KBM-7 (cell line): ENCODE data around the gene MAP2K4.

ENCODE experiments used
- DNase-seq: peaks from one replicate; pipeline ENCODE4 v3.0.0-alpha.2; 2015
- in situ Hi-C: fragments of 300-500 bp; cut with MboI; formaldehyde crosslinking; loops from 2 replicates; pipeline ENCODE4 v1.14.3; 2020; ENCODE audit warnings: low sequenced_read_pairs, low pct_unique_long_range_greater_than_20kb, mixed read lengths

Gene MAP2K4

DNA sequence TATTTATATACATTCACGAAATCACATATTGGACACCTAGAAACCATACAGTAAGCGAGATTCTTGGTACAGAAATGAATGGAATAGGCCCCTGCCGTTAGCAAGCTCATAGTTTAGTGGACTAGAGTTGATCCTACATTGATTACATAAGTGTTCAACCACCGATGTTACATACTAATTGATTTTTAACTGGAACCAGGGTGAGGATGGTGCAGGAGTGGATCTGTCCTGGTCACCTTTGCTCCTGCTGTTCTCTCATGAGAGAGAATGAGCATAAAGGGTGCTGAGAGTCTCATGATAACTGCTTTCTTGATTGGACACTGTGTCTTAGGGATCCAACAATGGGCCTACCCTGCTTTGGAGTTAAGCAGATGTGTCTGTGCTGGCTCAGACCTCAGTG is 13.9 kb downstream of the MAP2K4 start:
- in situ Hi-C loops = no loop called here
- DNase-seq = no peak

DNA sequence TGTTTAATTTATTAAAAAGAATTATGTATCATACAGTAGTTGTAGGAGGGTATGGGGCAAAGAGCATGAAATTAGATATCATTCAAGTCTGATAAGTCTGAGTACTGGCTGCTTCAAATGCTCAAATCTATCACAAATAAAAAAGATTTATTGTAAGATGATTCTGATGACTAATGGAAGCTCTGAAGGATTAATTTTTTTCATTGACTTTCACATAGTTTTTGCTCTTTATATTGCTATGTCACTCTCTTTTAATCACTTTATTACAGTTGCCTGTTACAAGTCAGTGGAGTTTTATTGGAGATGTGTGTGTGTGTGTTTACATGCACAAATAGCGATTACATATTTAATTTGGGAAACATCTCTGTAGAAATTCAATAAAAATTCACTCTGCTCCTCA is 15.0 kb downstream of the MAP2K4 start:
- no peak for DNase-seq

DNA sequence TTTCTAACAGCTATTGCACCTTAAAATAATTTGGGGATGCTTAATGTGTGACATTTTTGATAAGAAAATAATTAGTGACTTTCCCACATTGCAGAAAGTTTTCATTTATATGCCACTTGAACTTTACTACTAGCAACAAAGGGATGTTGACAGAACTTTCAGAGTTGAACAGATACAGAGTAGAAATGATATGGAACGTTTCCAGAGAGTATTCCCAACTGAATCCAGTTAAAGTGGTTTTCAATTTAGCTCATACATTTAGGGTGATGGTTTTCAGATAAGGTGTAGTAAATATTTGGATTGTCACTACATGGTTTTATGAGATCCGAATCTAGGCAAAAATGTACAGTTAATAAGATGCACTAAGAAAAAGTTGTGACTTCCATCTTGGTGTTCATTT is 17.3 kb downstream of the MAP2K4 start:
- DNase-seq = no peak
- in situ Hi-C loops = no loop called here

More for the DNA sequence above, 15.0 kb downstream of the MAP2K4 start:
- in situ Hi-C loops = no loop called here

DNA sequence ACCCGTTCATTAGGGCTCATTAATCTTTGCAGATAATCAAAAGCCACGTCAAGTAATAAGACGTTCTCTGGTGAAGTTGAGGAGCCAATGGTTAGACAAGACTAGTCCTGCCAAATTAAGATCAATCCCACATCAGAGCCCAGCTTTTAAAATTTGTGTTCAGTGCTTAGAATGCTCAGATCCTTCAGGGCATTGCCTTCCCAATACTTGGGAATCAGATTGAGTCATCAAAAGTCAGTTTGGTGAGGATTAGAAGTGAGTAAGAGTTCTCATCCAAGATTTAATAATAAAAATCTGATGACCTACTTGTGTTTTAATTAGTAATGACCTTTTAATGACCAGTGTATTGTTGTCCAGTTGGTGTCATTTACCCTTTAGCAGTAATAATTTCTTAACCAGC is 19.8 kb downstream of the MAP2K4 start:
- in situ Hi-C loops = no loop called here
- DNase-seq = no peak

DNA sequence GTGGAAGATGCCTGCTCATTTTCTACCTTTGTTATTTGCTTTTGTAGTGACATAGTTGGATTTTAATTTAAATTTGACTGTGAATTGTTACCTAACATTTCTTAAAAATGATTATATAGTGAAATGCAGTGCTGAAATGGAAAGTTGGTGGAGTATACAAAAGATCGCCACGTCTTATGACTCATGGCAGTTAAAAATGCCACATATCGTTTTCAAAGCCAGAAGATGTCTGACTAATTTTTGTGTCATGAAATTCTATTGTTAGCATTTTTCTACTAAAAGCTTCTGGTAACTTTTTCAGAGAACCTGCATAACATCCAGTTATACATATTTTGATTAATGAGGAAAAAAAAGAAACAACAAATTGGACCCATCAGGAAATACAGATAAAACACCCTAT is 20.6 kb downstream of the MAP2K4 start:
- in situ Hi-C loops = no loop called here
- no peak for DNase-seq

DNA sequence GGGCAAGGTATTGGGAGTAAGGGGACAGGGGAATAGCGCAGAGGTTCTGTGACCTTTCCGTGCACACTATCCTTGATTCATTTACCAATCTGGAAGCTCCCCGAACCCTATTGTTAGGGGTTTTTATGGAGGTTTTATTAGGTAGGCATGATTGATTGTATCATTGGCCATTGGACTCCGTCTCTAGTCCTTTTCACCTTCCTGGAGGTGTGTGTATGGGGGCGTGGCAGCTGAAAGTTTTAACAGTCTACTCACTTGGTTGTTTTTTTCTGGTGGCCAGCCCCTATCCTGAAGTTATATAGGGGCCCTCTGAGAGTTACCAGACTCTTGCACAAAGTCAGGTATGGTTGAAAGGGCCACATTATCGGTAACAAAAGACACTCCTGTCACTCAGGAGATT is 23.0 kb downstream of the MAP2K4 start:
- no peak for DNase-seq
- in situ Hi-C loops = no loop called here

DNA sequence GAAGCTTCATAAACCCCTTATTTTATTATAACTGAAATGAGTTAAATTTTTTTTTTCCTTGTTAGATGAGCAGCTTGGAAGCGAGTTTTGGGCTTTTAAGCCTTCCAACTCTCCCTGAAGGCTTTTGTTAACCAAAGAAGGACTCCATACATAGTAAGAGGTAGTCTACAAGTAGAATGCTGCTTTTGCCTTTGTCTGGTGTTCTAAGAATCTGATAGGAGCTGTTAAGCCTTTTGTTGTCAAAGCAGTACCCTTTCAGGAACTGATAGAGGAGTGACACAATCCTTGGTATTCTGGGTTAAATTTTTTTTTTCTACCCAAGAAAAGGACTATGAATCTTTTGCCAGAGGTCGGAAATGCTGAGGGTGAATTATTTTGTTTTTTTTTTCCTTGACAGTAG is 26.1 kb downstream of the MAP2K4 start:
- in situ Hi-C loops = no loop called here
- DNase-seq = no peak

DNA sequence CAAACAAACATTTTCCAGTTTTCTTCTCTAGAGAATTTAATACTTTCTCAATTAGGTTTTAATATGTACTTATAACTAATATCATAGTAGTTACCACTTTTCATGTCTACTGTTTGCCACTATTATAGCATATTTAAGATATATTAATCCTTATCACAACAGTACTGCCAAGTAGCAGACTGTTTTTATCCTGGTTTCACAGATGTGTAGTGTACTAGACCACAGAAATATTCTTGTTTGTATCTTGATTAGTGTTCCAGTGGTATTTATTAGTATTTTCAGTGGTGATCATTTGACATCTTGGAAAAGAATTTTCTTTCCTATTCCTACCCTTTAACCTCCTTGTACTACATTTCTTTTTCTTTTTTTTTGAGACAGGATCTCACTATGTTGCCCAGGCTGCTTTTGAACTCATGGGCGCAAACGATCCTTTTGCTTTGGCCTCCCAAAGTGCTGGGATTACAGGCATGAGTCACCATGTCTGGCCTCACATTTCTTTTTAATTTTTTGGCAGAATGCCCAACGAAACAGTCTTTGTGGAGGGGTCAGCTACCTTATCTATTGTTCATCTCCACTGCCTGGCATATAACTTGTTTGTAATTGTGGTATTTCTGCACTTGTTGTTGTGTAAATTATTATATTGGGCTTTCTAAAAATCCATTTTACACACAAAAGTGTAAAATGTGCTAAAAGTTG is 27.2 kb downstream of the MAP2K4 start:
- DNase-seq = no peak
- in situ Hi-C loops = no loop called here

DNA sequence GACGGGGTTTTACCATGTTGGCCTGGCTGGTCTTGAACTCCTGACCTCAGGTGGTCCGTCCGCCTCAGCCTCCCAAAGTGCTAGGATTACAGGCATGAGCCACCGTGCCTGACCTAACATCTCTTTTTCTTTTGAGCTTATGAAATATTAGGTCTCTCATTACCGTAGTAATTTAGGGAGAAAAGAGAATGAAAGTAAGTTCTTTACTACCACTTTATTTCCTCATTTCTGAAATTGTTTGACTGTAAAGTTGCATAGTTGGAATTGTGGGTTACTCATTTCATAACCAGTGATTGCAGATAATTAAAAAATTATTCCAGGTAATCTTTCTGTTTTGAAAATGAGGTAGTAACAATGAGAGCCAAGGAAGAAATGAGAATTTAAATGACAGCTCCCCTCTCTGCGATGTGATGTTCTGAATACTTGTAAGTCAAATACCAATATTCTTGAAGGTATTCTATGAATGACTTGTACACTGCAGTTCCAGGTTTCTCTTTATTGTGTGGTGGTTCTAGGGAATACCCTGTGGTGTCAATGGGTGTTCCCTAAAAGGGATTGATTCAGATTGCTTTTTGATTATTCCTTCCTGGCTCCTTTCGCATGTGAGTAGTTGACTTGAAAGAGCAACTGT is 28.3 kb downstream of the MAP2K4 start:
- in situ Hi-C loops = no loop called here
- no peak for DNase-seq

DNA sequence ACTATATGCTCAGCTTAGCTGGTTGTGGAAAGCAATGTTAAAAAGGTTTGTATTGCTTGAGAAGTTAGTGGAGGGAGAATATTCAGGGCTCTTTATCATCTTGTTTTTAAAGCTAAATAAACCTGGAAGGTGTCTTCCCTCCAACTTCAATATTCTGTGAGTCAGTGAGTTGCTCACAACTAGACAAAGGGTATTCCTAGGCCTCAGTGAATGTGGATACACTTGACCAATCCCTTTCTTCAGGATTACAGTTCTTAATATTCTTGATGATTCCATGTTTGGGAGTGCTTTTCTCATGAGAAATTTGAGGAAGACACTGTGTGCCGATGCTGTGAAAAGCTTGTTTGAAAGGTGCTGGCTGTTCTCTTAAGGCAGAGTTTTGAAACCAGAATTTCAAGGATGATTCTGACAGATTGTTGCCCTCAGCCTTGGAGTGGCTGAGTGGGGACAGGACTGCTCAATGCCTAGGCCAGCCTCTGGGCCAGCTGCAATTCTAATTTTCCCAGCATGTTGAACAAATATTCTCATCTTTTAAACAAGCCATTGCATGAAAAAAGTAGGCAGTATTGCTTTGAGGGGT is 30.1 kb downstream of the MAP2K4 start:
- in situ Hi-C loops = no loop called here

DNA sequence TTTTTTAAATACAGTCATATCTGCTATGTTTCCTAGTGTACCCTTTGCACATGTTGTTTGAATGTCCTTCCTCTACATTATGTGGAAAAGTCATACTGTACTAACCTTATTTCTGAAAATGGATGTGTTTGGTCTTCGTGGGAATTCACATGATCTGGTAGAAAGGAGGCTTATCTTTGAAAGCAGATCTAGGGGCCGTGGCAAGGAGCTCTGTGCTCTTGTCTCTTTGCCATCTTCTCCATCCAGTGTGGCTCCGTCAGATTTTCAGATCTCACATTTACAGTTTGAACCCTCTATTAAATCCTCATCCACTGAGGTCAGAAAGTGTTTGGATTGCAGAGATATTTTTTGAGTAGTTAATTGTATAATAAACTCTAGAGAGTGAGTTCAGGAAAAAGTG is 32.9 kb downstream of the MAP2K4 start:
- in situ Hi-C loops = no loop called here
- peak; percentile 13 for DNase-seq

More for the DNA sequence above, 30.1 kb downstream of the MAP2K4 start:
- DNase-seq = no peak

DNA sequence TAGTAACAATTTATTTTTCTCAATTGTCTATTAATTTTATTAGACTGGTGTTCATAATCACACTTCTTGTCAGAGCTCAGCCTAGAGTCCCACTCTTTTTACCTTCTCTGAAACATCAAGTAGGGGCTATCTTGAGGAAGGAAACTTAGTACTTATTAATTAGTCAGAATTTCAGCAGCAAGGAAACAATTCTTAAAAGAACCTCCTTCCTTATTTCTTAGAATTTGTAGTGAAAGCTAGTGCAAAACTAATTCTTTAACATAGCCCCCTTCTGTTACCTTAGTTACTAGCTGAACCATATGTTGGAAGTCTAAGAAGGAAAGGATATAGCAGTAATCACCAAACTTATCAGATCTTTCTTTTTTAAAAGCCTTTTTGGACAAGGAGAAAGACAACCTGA is 35.2 kb downstream of the MAP2K4 start:
- in situ Hi-C loops = no loop called here
- DNase-seq = peak; percentile 11

DNA sequence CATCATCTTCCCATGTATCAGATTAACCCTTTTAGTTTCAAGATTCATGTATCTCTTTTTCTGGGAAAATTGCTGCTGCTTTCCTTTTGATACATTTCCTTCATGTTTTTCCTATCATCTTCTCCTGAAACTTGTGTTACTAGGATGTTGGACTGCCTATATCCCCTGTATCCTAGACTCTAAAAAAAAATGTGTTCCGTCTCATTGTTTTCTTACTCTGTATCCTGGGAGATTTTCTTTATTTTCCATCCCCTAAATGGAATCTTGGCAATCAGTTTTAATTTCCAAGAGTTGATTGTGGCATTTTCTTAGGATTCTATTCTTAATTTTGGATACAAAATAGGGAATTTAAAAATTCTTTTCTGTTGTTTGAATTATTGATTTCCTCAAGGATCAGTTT is 36.8 kb downstream of the MAP2K4 start:
- in situ Hi-C loops = no loop called here
- no peak for DNase-seq

DNA sequence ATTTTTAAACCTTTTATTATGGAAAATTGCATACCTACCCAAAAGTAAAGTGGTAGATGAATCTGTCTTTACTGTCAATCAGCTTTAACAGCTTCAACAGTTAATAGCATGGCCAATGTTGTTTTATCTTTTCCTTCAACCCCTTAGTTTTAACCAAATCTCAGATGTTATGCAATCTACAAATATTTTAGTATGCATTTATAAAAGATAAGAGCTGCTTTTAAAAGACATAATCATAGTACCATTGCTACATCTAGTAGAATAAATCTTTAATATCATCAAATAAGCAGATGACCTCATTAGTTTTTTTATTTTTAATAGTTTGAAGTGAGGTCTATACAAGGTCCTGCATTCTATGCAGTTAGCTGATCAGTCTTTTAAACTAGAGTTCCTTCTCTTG is 37.9 kb downstream of the MAP2K4 start:
- in situ Hi-C loops = no loop called here
- no peak for DNase-seq

DNA sequence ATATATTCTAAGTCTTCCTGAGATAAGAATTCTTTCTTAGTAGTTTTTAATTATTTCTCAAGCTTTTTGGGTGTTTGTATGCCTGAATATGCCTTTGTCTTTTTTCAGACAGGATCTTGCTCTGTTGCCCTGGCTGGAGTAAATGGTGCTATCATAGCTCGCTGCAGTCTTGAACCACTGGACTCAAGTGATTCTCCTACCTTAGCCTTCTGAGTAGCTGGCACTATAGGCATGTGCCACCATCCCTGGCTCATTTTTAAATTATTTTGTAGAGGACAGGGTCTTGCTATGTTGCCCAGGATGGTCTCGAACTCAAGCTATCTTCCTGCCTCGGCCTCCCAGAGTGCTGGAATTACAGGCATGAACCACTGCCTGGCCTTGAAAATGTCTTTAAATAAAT is 41.6 kb downstream of the MAP2K4 start:
- in situ Hi-C loops = no loop called here
- no peak for DNase-seq

DNA sequence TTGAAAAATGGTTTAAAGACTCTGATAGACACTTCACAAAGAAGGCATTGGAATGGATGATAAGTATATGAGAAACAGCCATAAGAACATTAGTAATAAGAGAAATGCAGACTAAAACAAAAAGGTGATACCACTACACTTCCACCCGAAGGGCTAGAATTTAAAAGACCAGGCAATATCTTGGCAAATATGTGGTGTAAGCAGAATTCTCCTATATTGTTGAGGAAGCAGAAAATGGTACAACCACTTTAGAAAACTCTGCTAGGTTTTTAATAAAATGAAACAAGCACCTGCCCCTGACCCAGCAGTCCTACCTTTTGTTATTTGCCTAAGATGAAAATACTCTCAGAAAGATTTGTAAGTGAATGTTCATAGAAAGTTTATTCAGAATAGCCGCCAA is 43.7 kb downstream of the MAP2K4 start:
- DNase-seq = no peak
- in situ Hi-C loops = no loop called here

DNA sequence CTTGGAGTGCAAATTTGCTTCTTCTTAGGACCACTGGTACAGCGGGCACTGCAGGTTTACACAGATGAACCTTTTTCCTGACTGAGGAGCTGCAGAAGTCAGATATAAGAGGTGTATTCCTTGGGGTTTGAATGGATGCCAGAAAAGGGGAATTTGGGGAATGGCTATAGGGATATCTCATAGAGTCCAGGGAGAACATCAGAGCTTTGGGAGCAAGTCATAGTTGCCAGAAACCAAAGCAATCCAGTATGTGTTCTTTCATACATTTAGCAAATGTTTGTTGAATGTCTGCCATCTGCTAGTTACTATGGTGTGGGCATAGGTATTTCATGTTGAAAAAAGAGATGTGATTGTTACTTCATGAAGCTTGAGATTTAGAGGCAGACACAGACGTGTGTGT is 46.8 kb downstream of the MAP2K4 start:
- DNase-seq = no peak
- in situ Hi-C loops = no loop called here

DNA sequence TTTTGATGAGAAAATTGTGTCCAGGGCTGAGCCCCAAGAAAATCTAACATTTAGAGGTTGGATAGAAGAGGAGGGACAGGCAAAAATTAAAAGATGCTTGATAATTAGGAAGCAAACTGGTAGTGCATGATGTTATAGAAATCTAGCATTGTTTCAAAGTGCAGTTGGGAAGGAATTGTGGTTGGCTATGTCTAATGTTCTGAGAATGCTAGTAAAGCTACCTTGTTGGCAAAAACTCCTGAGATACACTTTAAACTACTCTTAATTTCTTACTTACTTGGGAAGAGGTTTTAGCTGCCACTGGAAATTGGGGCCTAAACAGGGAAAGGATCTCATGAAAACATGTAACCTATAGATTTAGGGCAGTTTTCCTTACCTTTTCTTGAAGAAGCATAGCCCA is 48.3 kb downstream of the MAP2K4 start:
- in situ Hi-C loops = no loop called here
- no peak for DNase-seq

DNA sequence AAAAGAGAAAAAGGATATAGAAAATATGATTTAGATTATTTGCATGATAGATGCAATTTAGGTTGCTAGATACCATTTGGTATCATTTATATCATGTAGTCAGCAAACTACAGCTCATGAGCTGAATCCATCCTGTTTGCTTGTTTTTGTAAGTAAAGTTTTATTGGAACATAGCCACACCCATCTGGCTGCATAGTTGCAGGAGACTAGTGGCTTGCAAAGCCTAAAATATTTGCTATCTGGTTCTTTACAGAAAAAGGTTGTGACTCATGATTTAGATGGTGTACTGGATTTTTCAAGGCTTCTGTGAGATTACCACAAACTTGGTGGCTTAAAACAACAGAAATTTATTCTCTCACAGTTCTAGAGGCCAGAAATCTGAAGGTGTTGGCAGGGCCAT is 49.9 kb downstream of the MAP2K4 start:
- DNase-seq = no peak

DNA sequence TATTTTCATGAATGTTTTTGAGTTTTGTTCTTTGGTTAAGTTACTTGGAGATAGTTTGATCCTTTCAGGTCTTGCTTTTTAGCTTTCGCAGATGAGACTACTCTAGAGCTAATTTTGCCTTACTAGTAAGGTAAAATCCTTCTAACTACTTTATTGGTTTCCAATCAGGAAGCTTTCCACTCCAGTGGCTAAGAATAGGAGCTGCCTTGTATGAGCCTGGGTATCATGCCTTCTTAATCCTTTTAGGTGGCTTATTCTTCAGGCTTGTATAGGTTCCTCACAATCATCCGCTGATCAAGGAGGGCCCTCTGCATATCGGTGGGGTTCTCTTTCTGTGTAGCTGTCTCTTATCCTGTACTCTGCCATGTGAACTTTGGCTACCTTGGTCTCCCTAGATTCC is 53.7 kb downstream of the MAP2K4 start:
- no peak for DNase-seq
- in situ Hi-C loops = no loop called here

More for the DNA sequence above, 49.9 kb downstream of the MAP2K4 start:
- in situ Hi-C loops = no loop called here

DNA sequence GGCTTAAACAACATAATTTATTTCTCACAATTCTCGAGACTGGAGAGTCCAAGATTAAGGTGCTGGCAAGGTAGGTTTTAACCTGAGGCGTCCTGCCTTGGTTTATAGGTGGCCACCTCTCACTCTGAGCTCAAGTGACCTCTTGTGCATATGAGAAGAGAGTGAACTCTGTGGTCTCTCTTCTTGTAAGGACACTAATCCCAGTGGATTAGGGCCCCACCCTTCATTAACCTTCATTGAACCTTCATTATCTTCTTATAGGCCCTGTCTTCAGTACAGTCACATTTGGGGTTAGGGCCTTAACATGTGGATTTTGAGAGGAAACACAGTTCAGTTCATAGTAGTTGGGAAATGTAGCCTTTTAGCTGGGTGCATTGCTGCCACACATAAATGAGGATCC is 57.1 kb downstream of the MAP2K4 start:
- in situ Hi-C loops = no loop called here
- no peak for DNase-seq
